MM.1S (cell line): ENCODE data around the gene SOHLH2.

Source experiments
- EZH2 ChIP-seq: fragments of 300-600 bp; sonication (generic); optimal IDR thresholded peaks from 2 replicates; pipeline ENCODE3; 2017; ENCODE audit warnings: low read depth, mild to moderate bottlenecking, antibody characterized with exemption, low read length, mixed read lengths
- TF ChIP-seq, protein P1 (sequence below): fragments of 300-600 bp; sonication (generic); IDR thresholded peaks from 2 replicates; pipeline ENCODE4 v1.5.1; 2016; ENCODE audit warnings: antibody characterized with exemption, low read length, mixed read lengths

DNA sequence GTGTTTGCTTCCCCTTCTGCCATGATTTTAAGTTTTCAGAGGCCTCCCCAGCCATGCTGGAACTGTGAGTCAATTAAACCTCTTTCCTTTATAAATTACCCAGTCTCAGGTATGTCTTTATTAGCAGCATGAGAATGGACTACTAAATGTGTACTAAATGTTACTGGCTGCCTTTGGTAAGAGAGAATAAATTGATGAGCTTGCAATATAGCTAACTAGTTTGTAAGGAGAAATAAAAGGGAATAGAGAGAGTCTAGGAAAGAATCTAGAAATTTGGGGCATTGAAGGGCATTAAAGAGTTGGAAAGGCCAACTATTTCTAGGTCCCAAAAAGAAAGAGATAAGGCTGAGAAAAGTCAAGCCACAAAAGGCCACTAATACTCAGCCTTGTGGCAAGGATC is 5.5 kb upstream of the SOHLH2 start:
- TF ChIP-seq, protein P1, sequence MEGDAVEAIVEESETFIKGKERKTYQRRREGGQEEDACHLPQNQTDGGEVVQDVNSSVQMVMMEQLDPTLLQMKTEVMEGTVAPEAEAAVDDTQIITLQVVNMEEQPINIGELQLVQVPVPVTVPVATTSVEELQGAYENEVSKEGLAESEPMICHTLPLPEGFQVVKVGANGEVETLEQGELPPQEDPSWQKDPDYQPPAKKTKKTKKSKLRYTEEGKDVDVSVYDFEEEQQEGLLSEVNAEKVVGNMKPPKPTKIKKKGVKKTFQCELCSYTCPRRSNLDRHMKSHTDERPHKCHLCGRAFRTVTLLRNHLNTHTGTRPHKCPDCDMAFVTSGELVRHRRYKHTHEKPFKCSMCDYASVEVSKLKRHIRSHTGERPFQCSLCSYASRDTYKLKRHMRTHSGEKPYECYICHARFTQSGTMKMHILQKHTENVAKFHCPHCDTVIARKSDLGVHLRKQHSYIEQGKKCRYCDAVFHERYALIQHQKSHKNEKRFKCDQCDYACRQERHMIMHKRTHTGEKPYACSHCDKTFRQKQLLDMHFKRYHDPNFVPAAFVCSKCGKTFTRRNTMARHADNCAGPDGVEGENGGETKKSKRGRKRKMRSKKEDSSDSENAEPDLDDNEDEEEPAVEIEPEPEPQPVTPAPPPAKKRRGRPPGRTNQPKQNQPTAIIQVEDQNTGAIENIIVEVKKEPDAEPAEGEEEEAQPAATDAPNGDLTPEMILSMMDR: no peak
- TF ChIP-seq EZH2: no peak
